HL-60 (cell line): ENCODE results near the gene FAM227B.

ENCODE experiments used
- DNase-seq, 2 experiments: peaks; one replicate each; pipeline ENCODE4 v3.0.0-alpha.2; 2010 to 2020; ENCODE audit warnings: low read depth in 1 of 2, low spot score in 1 of 2
- H3K27ac ChIP-seq: fragments of 250-450 bp; sonication (Bioruptor Pico); replicated peaks from 2 replicates; pipeline ENCODE4 v1.5.1; 2020; ENCODE audit warnings: mild to moderate bottlenecking, moderate library complexity
- H3K27me3 ChIP-seq: fragments of 250-450 bp; sonication (Bioruptor Pico); 2 replicates; pipeline ENCODE4 v1.5.1; 2021; ENCODE audit warnings: mild to moderate bottlenecking, moderate library complexity; ENCODE audit not compliant: insufficient read depth, poor library complexity, severe bottlenecking
- H3K4me3 ChIP-seq: replicated peaks from 2 replicates; pipeline ENCODE4 v1.5.1; 2011; ENCODE audit warnings: mild to moderate bottlenecking, control low read depth, low read length; ENCODE audit not compliant: insufficient read depth
- GABPA ChIP-seq: IDR thresholded peaks from 2 replicates; pipeline ENCODE4 v1.6.1; 2012; ENCODE audit warnings: low read depth
- POLR2AphosphoS5 ChIP-seq: IDR thresholded peaks from 2 replicates; pipeline ENCODE4 v1.6.1; 2012; ENCODE audit warnings: low read depth
- SPI1 ChIP-seq: IDR thresholded peaks from 2 replicates; pipeline ENCODE4 v1.6.1; 2012; ENCODE audit warnings: low read depth, mild to moderate bottlenecking, borderline replicate concordance
- TF ChIP-seq, protein P1 (sequence below): IDR thresholded peaks from one replicate; pipeline ENCODE4 v1.5.1; 2011; ENCODE audit warnings: low read length, control low read depth, inconsistent platforms; ENCODE audit not compliant: insufficient read depth
- TF ChIP-seq, protein P2 (sequence below): IDR thresholded peaks from 2 replicates; pipeline ENCODE4 v1.6.1; 2012; ENCODE audit warnings: low read depth; ENCODE audit not compliant: insufficient replicate concordance

FAM227B gene

GRCh38 chr15:49300856-49301255, 319.8 kb downstream of the FAM227B start:
- TF ChIP-seq SPI1 (no peak), GABPA (no peak)
- TF ChIP-seq, protein P1, sequence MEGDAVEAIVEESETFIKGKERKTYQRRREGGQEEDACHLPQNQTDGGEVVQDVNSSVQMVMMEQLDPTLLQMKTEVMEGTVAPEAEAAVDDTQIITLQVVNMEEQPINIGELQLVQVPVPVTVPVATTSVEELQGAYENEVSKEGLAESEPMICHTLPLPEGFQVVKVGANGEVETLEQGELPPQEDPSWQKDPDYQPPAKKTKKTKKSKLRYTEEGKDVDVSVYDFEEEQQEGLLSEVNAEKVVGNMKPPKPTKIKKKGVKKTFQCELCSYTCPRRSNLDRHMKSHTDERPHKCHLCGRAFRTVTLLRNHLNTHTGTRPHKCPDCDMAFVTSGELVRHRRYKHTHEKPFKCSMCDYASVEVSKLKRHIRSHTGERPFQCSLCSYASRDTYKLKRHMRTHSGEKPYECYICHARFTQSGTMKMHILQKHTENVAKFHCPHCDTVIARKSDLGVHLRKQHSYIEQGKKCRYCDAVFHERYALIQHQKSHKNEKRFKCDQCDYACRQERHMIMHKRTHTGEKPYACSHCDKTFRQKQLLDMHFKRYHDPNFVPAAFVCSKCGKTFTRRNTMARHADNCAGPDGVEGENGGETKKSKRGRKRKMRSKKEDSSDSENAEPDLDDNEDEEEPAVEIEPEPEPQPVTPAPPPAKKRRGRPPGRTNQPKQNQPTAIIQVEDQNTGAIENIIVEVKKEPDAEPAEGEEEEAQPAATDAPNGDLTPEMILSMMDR = no peak
- Histone ChIP-seq H3K4me3 (no peak overlapping the region), H3K27ac (no peak overlapping the region), H3K27me3 (no peaks in the 10 kb centered on the region)
- DNase-seq = no peak

DNA sequence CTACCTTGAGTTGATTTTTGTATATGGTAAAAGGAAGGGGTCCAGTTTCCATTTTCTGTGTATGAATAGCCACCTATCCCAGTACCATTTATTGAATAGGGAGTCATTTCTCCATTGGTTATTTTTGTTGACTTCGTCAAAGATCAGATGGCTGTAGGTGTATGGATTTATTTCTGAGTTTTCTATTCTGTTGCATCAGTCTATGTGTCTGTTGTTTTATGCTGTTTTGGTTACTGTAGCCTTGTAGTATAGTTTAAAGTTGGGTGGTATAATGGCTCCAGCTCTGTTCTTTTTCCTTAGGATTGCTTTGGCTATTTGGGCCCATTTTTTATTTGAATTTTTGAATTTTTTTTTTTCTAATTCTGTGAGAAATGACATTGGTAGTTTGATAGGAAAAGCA, 323.0 kb downstream of the FAM227B start:
- no peak overlapping the region for H3K27ac ChIP-seq
- no peak for DNase-seq
- H3K27me3 ChIP-seq = no peaks in the 10 kb centered on the region
- no peak overlapping the region for H3K4me3 ChIP-seq
- TF ChIP-seq POLR2AphosphoS5 = no peak
- TF ChIP-seq GABPA = no peak
- TF ChIP-seq, protein P2, sequence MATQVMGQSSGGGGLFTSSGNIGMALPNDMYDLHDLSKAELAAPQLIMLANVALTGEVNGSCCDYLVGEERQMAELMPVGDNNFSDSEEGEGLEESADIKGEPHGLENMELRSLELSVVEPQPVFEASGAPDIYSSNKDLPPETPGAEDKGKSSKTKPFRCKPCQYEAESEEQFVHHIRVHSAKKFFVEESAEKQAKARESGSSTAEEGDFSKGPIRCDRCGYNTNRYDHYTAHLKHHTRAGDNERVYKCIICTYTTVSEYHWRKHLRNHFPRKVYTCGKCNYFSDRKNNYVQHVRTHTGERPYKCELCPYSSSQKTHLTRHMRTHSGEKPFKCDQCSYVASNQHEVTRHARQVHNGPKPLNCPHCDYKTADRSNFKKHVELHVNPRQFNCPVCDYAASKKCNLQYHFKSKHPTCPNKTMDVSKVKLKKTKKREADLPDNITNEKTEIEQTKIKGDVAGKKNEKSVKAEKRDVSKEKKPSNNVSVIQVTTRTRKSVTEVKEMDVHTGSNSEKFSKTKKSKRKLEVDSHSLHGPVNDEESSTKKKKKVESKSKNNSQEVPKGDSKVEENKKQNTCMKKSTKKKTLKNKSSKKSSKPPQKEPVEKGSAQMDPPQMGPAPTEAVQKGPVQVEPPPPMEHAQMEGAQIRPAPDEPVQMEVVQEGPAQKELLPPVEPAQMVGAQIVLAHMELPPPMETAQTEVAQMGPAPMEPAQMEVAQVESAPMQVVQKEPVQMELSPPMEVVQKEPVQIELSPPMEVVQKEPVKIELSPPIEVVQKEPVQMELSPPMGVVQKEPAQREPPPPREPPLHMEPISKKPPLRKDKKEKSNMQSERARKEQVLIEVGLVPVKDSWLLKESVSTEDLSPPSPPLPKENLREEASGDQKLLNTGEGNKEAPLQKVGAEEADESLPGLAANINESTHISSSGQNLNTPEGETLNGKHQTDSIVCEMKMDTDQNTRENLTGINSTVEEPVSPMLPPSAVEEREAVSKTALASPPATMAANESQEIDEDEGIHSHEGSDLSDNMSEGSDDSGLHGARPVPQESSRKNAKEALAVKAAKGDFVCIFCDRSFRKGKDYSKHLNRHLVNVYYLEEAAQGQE = no peak
- TF ChIP-seq, protein P1 = no peak
- TF ChIP-seq SPI1 = no peak

DNA sequence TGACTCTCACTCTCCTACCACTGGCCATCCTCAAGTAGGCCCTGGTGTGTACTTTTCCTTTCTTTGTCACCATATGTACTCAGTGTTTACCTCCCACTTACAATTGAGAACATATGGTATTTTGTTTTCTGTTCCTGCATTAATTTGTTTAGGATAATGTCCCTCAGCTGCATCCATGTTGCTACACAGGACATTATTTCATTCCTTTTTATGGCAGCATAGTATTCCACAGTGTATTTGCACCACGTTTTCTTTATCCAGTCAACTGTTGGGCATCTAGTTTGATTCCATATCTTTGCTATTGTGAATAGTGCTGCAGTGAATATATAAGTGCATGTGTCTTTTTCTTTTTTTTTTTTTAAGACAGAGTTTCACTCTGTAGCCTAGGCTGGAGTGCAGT, 324.4 kb downstream of the FAM227B start:
- TF ChIP-seq SPI1 (no peak), GABPA (no peak), POLR2AphosphoS5 (no peak)
- TF ChIP-seq, protein P2 = no peak
- TF ChIP-seq, protein P1 = no peak
- Histone ChIP-seq H3K27ac (no peak overlapping the region), H3K4me3 (no peak overlapping the region), H3K27me3 (no peaks in the 10 kb centered on the region)
- no peak for DNase-seq

DNA sequence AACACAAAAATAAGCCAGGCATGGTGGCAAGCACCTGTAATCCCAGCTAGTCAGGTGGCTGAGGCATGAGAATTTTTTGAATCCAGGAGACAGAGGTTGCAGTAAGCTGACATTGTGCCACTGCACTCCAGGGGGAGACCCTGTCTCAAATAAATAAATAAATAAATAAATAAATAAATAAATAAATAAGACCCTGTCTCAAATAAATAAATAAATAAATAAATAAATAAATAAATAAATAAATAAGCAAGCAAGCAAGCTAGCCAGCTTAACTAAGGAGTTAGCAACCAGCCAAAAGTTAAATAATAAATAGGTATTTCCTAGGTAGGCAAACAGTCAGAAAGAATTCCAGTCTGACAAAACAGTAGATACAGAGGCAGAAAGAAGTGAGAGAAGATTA, 326.7 kb downstream of the FAM227B start:
- H3K4me3 ChIP-seq = no peak overlapping the region
- no peaks in the 10 kb centered on the region for H3K27me3 ChIP-seq
- TF ChIP-seq POLR2AphosphoS5 = no peak
- no peak for TF ChIP-seq GABPA
- TF ChIP-seq SPI1 = no peak
- TF ChIP-seq, protein P1 = no peak
- TF ChIP-seq, protein P2 = no peak
- H3K27ac ChIP-seq = no peak overlapping the region
- no peak for DNase-seq
